OCI-LY7 (cell line): ENCODE data around the gene SEC11A. TPM values are rescaled to one million over a fixed set of nuclear protein-coding genes. Genes with fewer than 3 reads are reported as not detected.

Experiments
- BruUV-seq: library from RNA; stranded (reverse); fragments of 400-500 nt; replicated peaks from 2 replicates; lab custom pipeline; 2021; lab: Mats Ljungman, UMichigan
- CTCF ChIA-PET: fragments of 300-600 bp; sonication (Branson Sonifier 250); formaldehyde crosslinking; loops from one replicate; lab custom pipeline; 2022; ENCODE audit warnings: antibody characterized with exemption; ENCODE audit not compliant: unreplicated experiment; lab: Charles Lee
- POLR2A ChIA-PET: fragments of 300-600 bp; sonication (Branson Sonifier 250); formaldehyde crosslinking; loops from one replicate; lab custom pipeline; 2022; ENCODE audit warnings: antibody characterized with exemption; lab: Charles Lee
- DNase-seq: peaks from one replicate; pipeline ENCODE4 v3.0.0-alpha.2; 2015; ENCODE audit warnings: low spot score
- H2AFZ ChIP-seq: fragments of 200-600 bp; sonication (generic), shearing (Covaris generic); 2 replicates; pipeline ENCODE4 v1.6.1; 2014; ENCODE audit warnings: mild to moderate bottlenecking, antibody characterized with exemption, low read length, moderate library complexity
- H3K27ac ChIP-seq: fragments of 200-600 bp; sonication (generic); 2 replicates; pipeline ENCODE4 v1.5.1; 2014; ENCODE audit warnings: mixed run types, low read depth, mild to moderate bottlenecking, moderate library complexity, low read length, inconsistent platforms; ENCODE audit not compliant: poor library complexity, severe bottlenecking
- H3K36me3 ChIP-seq: fragments of 200-600 bp; sonication (generic); 2 replicates; pipeline ENCODE4 v1.6.1; 2014; ENCODE audit warnings: mild to moderate bottlenecking, antibody characterized with exemption, low read length, moderate library complexity, mixed read lengths; ENCODE audit not compliant: insufficient read depth
- H3K4me1 ChIP-seq: fragments of 200-600 bp; sonication (generic); 2 replicates; pipeline ENCODE4 v1.5.1; 2014; ENCODE audit warnings: mild to moderate bottlenecking, low read length; ENCODE audit not compliant: insufficient read depth, poor library complexity, severe bottlenecking
- H3K4me2 ChIP-seq: fragments of 200-600 bp; sonication (generic); 2 replicates; pipeline ENCODE4 v1.6.1; 2014; ENCODE audit warnings: mild to moderate bottlenecking, low read length
- H3K4me3 ChIP-seq: fragments of 200-600 bp; sonication (generic); 2 replicates; pipeline ENCODE4 v1.5.1; 2014; ENCODE audit warnings: mild to moderate bottlenecking, low read depth, low read length; ENCODE audit not compliant: poor library complexity, severe bottlenecking
- H3K79me2 ChIP-seq: fragments of 200-600 bp; sonication (generic); 2 replicates; pipeline ENCODE4 v1.6.1; 2016; ENCODE audit warnings: low read depth, mild to moderate bottlenecking, low read length, moderate library complexity, mixed read lengths; ENCODE audit not compliant: insufficient read depth
- H3K9me2 ChIP-seq: fragments of 200-600 bp; sonication (generic); 2 replicates; pipeline ENCODE4 v1.6.1; 2016; ENCODE audit warnings: mild to moderate bottlenecking, low read length, mixed read lengths; ENCODE audit not compliant: insufficient read depth
- H3K9me3 ChIP-seq: fragments of 200-600 bp; sonication (generic); 2 replicates; pipeline ENCODE4 v1.6.1; 2014; ENCODE audit warnings: mild to moderate bottlenecking, mixed run types, low read length, mixed read lengths
- H4K20me1 ChIP-seq: fragments of 200-600 bp; sonication (generic); 2 replicates; pipeline ENCODE4 v1.6.1; 2014; ENCODE audit warnings: mild to moderate bottlenecking, antibody characterized with exemption, low read length, moderate library complexity, mixed read lengths; ENCODE audit not compliant: insufficient read depth
- EZH2phosphoT487 ChIP-seq: fragments of 200-600 bp; sonication (generic); IDR thresholded peaks from 2 replicates; pipeline ENCODE4 v1.6.1; 2018; ENCODE audit warnings: low read depth, borderline replicate concordance, mild to moderate bottlenecking, mixed run types, antibody characterized with exemption, low read length, moderate library complexity, mixed read lengths
- intact Hi-C: fragments of 100-400 bp; cut with micrococcal nuclease; formaldehyde crosslinking; loops from one replicate; pipeline ENCODE4 v1.10.0; 2022; ENCODE audit not compliant: unreplicated experiment
- total RNA-seq, 2 experiments: library from RNA; depleted of rRNA in 1 of 2; stranded (reverse); fragments of >200 nt in 1 of 2; shearing (Covaris generic) in 1 of 2; gene quantifications; 2 replicates each; pipeline ENCODE4 v1.2.3, GENCODE V29; 2014 to 2022
- TF ChIP-seq, protein P1 (sequence below): fragments of 200-600 bp; sonication (generic); conservative IDR thresholded peaks from 2 replicates; pipeline ENCODE4 v1.5.1; 2014; ENCODE audit warnings: mild to moderate bottlenecking, antibody characterized with exemption, low read length, moderate library complexity, mixed read lengths

Gene SEC11A
- total RNA-seq, 2 experiments from 2014 or later, result 41.4 to 93.6 TPM

DNA sequence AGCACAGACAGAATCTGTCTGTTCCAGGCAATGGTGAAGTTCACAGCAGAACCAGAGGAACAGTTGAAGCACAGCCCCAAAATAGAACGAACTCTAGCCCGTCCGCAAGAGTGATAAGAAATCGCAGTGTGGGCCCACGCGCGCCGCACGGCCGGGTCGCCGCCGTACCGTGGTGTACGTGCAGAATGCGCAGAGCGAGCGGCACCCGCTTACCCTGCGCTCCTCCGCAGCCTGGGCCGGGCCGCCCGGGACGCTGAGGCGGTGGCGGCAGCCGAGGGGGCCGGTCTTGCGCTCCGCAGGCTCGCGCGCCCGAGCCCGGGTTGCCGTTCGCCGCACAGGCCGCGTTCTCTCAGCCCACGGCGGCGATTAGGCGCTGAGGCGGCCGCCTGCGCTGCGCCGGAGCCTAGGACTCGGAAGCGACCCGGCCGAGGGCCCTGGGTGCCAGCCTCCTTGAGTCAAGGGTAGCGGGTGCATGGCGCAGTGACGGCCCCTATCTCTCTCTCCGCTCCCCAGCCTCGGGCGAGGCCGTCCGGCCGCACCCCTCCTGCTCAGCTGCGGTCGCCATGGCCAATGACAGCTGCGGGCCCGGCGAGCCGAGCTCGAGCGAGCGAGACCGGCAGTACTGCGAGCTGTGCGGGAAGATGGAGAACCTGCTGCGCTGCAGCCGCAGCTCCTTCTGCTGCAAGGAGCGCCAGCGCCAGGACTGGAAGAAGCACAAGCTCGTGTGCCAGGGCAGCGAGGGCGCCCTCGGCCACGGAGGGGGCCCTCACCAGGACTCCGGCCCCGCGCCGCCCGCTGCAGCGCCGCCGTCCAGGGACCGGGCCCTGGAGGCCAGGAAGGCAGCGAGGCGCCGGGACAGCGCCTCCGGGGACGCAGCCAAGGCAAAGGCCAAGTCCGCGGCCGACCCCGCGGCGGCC, 82.4 kb downstream of the SEC11A start:
- CTCF ChIA-PET, result no interaction called here
- Histone ChIP-seq H3K4me3 (peak overlapping the region; percentile 76), H3K79me2 (peaks cover 22% of the 10 kb centered on the region; the same call in 1 of the 2 replicates), H4K20me1 (peaks cover 14% of the 10 kb centered on the region; the same call in 1 of the 2 replicates), H2AFZ (no peak overlapping the region; the same call in 1 of the 2 replicates), H3K4me1 (peaks cover 40% of the 10 kb centered on the region), H3K9me3 (no peaks in the 10 kb centered on the region), H3K36me3 (peaks cover 30% of the 10 kb centered on the region; the same call in 1 of the 2 replicates), H3K27ac (peak overlapping the region; percentile 18), H3K4me2 (peak overlapping the region; percentile 95), H3K9me2 (no peaks in the 10 kb centered on the region)
- intact Hi-C loops, result loop anchor here (1.0 to 2.0 kb wide), 2 partner anchors 115 to 347 kb away; partner anchors contain the start of genes PDE8A and ZNF592
- DNase-seq, result peak; percentile 79
- BruUV-seq, result no TSS peak
- POLR2A ChIA-PET, result interaction anchor here (0.6 kb wide), 1 partner anchor 51 kb away, joined by 3 read pairs; no protein-coding TSS in a partner anchor
- TF ChIP-seq, protein P1, sequence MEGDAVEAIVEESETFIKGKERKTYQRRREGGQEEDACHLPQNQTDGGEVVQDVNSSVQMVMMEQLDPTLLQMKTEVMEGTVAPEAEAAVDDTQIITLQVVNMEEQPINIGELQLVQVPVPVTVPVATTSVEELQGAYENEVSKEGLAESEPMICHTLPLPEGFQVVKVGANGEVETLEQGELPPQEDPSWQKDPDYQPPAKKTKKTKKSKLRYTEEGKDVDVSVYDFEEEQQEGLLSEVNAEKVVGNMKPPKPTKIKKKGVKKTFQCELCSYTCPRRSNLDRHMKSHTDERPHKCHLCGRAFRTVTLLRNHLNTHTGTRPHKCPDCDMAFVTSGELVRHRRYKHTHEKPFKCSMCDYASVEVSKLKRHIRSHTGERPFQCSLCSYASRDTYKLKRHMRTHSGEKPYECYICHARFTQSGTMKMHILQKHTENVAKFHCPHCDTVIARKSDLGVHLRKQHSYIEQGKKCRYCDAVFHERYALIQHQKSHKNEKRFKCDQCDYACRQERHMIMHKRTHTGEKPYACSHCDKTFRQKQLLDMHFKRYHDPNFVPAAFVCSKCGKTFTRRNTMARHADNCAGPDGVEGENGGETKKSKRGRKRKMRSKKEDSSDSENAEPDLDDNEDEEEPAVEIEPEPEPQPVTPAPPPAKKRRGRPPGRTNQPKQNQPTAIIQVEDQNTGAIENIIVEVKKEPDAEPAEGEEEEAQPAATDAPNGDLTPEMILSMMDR, result 0 out of 2 replicates have a peak, but pooled peaks have one; percentile 16
- no peak for TF ChIP-seq EZH2phosphoT487

DNA sequence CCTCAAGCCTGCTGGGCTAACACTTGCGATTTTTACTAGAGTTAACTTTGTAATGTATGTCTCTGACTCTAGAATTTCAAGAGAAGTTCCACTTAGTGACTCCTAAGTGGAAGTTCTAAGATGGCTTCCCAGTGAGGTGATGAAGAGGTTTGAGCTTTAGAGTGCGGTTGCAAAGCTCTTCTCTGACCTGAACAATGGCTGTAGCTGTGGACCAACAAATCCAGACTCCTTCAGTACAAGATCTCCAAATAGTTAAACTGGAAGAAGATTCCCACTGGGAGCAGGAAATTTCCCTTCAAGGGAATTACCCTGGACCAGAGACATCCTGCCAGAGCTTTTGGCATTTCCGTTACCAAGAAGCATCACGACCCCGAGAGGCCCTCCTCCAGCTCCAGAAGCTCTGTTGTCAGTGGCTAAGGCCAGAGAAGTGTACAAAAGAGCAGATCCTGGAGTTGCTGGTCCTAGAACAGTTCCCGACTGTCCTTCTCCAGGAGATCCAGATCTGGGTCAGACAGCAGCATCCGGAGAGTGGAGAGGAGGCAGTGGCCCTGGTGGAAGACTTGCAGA, 84.2 kb downstream of the SEC11A start:
- Histone ChIP-seq H3K4me3 (peak overlapping the region; percentile 76), H4K20me1 (peaks cover 14% of the 10 kb centered on the region; the same call in 1 of the 2 replicates)
- no peak for TF ChIP-seq EZH2phosphoT487
- TF ChIP-seq, protein P1, result no peak

More for the DNA sequence above, 84.2 kb downstream of the SEC11A start:
- no peaks in the 10 kb centered on the region for H3K9me2 ChIP-seq
- peak; percentile 28 for DNase-seq
- no peaks in the 10 kb centered on the region for H3K9me3 ChIP-seq
- TSS peak; percentile 85 for BruUV-seq
- peaks cover 31% of the 10 kb centered on the region for H3K4me1 ChIP-seq
- H3K4me2 ChIP-seq, result peak overlapping the region; percentile 95
- H3K36me3 ChIP-seq, result peaks cover 18% of the 10 kb centered on the region; the same call in 1 of the 2 replicates
- peaks cover 22% of the 10 kb centered on the region; the same call in 1 of the 2 replicates for H3K79me2 ChIP-seq
- ChIA-PET POLR2A (interaction anchor here (0.6 to 2.1 kb wide), 12 partner anchors 12 to 196 kb away, joined by 3 to 14 read pairs (median 4); partner anchors contain the start of genes NMB and WDR73), CTCF (interaction anchor here (0.5 to 1.2 kb wide), 3 partner anchors 22 to 60 kb away, joined by 3 read pairs; partner anchors contain the start of gene WDR73)
- peak overlapping the region; percentile 61 for H3K27ac ChIP-seq
- peak overlapping the region; percentile 85 for H2AFZ ChIP-seq
- intact Hi-C loops, result loop anchor here (1.0 to 2.0 kb wide), 3 partner anchors 31 to 349 kb away; partner anchors contain the start of gene PDE8A
